ENCODE results near the gene COPS7A.

The COPS7A gene

DNA sequence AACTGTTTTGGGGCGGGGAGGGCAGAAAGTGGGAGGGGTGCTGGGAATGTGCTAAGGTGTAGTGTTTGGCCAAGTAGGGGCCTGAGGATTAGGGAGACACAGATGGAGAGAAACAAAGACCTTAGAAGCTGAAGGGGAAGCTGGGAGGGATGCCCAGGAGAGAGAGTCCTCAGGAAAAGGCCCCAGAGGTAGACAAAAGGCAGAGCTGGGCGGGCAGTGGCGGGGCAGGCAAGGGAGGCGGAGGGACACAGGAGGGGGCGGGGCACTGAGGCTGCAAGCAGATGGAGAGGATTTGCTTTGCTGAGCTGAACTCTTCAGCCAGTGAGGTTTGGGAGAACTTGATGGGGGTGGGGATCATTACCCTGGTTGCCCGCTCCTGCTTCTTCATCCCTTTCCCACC is 45.1 kb downstream of the COPS7A start:
- DNase-seq: peak in 1 of 56 donors; percentile 15

DNA sequence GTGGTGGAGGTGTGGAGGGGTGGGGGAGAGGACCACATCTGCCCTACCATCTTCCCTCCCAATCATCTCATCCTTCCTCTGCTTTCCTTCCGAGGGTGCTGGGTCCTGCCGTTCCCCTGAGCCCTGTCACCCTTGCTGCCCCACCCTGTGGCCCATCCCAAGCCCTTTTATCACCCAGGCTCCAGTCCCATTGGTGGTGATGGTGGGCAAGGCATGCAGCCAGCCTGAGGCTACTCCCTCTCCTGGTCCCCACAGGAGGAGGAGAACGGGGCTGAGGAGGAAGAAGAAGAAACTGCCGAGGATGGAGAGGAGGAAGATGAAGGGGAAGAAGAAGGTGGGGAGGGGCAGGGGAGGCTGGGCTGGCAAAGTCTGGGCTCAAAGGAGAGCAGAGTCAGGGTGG is 45.8 kb downstream of the COPS7A start:
- DNase-seq: no peak

- DNase-seq: no peak
These were observed 46.2 kb downstream of the COPS7A start for GRCh38 chr12:6770094-6770493.

GRCh38 chr12:6770600-6770999 is 46.8 kb downstream of the COPS7A start:
- DNase-seq: no peak

GRCh38 chr12:6771091-6771495 is 47.2 kb downstream of the COPS7A start:
- DNase-seq: peak in 5 of 56 donors; percentile 10 to 35 (median 16)

DNA sequence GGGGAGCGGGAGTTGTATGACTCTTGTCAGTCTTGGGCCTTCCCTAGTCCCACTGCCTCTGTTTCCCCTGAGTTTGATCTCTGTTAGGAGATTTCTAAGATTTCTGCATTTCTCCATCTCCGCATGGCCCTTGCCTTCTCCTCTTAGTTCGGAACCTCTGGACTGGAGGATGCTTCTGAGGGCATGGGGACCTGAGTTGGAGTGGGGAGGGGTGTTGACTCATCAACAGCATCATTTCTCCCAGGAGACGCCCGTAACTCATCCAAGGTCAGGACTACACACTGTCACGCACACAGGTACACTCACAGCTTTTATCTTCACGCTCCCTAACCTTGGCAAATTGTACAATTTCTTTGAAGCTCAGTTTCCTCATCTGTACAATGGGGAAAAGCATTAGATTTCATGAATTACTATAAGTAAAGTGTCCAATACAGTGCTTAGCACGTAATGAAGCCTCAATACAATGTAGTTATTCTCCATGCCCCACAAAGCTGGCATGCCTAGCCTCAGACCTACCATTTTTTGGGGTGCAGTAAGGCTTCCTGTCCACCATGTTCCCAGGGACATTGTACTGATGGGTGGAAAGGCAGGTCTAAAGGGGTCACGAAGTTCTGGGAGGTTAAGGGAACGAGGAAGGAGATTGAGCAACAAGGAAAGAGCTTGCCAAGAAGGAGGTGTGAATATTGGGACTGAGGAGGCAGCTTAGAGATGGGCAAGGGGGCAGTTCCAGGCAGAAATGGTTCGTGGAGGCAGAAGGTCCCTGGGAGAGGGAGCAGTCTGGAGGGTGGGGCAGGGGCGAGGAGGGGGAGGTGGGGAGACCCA is 47.9 kb downstream of the COPS7A start:
- no peak for DNase-seq

GRCh38 chr12:6772331-6772695 is 48.5 kb downstream of the COPS7A start, which contains the start of gene LAG3:
LAG3 (plus strand) TSS chr12:6772520; CDS start chr12:6772853, 333 bp downstream.
- DNase-seq: no peak

DNA sequence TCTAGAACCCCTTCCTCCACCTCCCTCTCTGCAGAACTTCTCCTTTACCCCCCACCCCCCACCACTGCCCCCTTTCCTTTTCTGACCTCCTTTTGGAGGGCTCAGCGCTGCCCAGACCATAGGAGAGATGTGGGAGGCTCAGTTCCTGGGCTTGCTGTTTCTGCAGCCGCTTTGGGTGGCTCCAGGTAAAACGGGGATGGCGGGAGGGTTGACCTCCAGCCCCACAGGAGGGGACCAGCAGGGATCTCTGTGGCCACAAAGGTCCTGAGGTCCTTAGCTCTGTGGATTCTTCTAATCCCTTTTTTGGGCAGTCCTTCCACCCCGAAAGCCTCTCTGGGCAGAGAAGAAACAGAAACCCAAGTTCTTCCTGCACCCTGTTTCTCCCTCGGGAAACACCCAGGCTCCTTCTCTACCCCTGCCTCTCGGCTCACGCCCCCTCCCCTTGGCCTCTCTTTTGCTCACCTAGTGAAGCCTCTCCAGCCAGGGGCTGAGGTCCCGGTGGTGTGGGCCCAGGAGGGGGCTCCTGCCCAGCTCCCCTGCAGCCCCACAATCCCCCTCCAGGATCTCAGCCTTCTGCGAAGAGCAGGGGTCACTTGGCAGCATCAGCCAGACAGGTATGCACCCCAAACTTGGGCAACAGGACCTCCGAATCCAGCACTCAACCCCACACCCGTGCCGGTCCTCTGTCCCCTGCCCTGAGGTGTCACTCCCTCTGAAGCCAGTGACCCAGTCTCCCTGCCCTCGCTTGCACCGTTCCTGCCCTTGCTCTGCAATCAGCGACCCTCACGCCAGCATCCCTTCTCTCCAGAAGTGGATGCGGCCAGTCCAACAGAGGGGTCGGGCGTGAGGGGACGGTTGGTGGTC is 49.1 kb downstream of the COPS7A start:
- DNase-seq: no peak

DNA sequence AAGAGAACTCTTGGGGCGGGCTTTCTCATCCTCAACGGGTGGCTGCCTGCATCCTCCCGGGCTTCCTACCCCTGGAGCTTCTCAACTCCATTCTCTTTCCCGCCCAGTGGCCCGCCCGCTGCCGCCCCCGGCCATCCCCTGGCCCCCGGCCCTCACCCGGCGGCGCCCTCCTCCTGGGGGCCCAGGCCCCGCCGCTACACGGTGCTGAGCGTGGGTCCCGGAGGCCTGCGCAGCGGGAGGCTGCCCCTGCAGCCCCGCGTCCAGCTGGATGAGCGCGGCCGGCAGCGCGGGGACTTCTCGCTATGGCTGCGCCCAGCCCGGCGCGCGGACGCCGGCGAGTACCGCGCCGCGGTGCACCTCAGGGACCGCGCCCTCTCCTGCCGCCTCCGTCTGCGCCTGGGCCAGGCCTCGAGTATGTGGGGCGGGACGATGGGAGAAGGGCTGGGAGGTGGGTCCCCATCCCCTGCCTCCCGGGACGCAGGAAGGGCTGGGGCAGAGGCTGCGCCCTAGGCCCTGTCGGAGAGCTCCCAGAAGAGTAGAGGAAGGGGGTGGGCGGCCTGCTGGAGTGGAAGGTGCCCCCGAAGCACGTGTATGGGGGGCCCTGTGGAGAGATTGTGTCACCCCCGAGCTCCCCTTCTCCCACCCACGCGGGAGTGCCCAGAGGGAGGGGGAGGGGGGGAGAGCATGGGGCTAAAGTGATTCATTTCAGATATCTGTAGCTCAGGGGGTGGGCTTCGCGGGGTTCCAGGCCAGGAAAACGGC is 49.9 kb downstream of the COPS7A start:
- no peak for DNase-seq

- DNase-seq: no peak
These were observed 50.7 kb downstream of the COPS7A start for GRCh38 chr12:6774499-6775062.

DNA sequence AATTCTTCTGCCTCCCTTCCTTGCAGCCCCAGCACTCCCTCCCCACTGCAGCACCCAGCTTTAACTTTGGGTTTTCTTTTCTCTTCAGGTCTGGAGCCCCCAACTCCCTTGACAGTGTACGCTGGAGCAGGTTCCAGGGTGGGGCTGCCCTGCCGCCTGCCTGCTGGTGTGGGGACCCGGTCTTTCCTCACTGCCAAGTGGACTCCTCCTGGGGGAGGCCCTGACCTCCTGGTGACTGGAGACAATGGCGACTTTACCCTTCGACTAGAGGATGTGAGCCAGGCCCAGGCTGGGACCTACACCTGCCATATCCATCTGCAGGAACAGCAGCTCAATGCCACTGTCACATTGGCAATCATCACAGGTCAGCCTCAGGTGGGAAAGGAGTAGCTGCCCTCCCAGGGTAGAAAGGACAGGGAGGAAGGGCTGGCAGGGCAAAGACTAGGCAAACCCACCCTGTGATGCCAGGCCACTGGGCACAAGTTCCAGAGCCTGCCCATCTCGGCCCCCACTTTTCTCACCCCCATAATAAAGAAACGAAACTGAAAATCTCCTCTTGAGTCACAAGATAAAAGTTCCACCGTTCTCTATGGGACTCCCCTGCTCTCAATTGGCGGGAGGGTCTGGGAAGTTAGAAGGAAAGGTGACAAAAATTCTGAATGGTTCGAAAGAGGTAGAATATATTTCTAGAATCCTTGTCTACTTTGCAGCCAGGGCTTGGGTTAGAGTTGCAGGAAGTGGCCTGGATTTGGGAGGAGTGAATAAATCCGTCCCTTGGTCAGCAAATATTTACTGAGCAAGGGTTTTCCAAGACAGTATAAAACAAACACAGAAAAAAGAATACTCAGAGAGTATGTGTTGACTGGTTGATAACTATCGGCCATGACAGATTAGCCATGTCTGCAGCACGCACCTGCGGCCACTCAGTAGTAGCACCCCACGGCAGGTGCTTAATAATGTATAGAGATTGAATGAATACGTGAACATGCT is 51.6 kb downstream of the COPS7A start:
- DNase-seq: no peak

DNA sequence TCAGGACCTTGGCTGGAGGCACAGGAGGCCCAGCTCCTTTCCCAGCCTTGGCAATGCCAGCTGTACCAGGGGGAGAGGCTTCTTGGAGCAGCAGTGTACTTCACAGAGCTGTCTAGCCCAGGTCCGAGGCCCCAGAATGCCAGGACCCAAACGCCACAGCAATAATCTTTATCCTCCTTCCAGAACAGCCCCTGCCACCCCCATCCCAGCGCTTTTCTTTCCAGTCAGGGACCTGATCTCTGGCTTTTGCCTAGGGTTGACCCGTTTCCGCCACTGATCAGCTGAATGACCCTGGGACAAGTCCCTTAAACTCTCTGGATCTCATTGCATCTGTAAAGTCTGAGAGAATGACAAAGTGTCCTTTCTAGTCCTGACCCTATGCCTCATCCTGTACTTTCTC is 53.5 kb downstream of the COPS7A start:
- DNase-seq: no peak

DNA sequence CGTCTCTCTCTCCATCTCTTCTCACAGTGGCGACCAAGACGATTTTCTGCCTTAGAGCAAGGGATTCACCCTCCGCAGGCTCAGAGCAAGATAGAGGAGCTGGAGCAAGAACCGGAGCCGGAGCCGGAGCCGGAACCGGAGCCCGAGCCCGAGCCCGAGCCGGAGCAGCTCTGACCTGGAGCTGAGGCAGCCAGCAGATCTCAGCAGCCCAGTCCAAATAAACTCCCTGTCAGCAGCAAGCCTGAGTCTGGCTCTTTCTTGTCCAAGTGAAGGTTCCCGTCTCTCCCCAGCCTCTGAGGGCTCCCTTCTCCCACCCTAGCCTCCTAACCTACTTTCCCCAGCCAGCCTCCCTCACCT is 54.3 kb downstream of the COPS7A start:
- DNase-seq: peak in 15 of 56 donors; percentile 14 to 58 (median 26)

DNA sequence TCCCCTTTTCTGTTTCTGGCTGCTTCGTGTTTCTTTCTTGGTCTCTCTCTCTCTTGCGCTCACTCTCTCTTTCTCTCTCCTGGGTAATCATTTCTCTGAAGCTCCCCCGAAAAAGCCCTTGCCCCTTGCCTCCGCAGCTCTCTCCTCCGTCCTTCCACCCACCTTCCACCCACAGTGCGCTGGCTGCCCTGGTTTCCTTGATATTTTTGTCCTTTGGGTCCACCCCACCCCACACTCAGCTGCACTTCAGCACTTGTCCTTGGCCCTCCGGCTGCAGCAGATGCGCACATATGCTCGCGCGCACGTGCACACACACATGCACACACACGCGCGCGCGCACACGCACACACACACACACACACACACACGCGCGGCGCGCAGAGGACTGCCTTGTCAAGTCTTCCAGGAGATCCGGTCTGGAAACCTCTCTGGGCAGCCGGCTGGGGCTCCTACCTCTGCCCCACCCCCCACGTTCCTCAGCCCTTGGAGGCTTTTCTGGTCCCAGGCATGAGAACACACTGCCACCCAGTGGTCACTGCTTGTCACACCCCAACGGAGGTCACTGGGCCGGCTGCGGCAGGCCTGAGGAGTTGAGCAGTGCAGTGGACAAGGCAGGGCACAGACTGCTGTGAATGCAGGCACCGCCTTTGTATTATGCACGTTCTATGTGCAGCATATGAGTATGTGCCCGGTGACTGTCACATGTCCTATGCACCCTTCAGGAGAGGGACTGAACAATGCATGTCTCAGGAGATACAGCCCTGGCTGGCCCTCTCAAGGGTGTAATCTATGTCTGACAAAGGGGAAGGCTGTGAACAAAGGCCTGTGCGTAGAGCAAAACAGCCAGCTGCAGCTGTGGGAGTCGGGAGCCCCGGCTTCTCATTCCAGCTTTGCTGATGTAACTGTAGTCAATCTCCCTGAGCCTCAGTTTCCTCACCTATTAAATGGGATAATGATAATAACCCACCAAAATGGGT is 55.0 kb downstream of the COPS7A start:
- DNase-seq: peak; percentile 49 to 95 (median 83)

DNA sequence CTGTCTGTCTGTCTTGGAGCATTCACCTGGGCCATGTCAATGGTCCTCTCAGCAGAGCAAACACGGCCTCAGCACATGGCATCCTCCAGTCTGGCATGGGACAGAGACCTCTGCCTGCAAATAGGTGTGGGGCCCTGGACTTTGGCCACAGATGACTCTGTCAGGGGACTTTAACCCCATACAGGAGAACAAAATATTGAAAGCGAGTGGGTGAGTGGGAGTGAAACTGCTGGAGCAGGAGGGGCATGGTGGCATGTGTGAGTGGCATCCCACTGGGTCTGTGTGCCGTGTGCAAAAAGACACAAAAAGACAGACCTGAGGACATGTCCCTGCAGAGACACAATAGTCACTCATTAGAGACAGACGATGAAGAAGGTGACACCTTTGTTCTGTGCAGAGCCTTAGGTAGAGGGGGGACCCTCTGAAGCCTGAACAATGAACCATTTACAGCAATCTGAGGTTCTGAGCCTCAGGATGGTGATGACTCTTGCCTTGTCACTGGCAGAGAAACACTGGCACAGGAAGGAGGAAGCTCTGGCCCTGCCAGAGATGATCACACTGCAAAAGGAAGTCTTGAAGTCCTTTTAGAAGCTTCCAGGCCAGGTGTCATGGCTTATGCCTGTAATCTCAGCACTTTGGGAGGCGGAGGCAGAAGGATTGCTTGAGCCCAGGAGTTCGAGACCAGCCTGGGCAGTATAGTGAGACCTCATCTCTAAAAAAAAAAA is 56.0 kb downstream of the COPS7A start:
- DNase-seq: no peak

DNA sequence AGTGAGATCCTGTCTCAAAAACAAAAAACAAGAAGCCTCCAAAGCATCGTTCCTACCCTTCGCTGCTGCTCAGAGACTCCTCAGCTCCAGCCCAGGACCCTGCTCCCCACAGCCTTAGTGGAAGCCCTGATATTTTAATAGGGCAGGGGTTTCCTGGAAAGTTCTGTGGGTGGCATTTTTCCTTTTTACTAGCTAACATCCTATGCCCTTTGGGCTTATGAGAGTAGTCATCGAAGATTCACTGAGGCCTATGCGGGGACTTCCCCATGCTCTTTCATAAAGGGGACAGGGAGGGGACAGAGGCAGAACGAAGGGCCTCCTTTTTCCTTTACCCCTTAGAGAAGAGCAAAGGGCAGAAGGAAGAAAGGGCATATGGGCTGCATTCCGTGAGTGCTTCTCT is 56.7 kb downstream of the COPS7A start:
- no peak for DNase-seq

Data from nucleus accumbens (tissue), 56 donors.